PC-9 (cell line): Measurements from ENCODE around the gene NLK.

Experiments used
- CTCF ChIP-seq: fragments of 200-600 bp; sonication (generic); conservative IDR thresholded peaks from 2 replicates; pipeline ENCODE4 v1.6.1; 2017; ENCODE audit warnings: mixed run types, antibody characterized with exemption, mild to moderate bottlenecking, moderate library complexity
- EZH2 ChIP-seq: fragments of 200-600 bp; sonication (generic); IDR thresholded peaks from 2 replicates; pipeline ENCODE4 v1.8.0; 2017; ENCODE audit warnings: antibody characterized with exemption, low read depth

DNA sequence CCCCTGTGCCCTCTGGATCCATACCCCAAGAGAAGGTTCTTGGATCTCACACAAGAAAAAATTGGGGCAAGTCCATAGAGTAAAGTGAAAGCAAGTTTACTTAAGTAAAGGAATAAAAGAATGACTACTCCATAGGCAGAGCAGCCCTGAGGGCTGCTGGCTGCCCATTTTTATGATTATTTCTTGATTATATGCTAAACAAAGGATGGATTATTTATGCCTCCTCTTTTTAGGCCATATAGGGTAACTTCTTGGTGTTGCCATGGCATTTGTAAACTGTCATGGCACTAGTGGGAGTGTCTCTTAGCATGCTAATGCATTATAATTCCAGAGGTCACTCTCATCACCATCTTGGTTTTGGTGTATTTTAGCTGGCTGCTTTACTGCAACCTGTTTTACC, 70.8 kb downstream of the NLK start:
- TF ChIP-seq CTCF: no peak
- TF ChIP-seq EZH2: no peak
